ENCODE data around the gene ADAMTSL3.

ADAMTSL3 gene

DNA sequence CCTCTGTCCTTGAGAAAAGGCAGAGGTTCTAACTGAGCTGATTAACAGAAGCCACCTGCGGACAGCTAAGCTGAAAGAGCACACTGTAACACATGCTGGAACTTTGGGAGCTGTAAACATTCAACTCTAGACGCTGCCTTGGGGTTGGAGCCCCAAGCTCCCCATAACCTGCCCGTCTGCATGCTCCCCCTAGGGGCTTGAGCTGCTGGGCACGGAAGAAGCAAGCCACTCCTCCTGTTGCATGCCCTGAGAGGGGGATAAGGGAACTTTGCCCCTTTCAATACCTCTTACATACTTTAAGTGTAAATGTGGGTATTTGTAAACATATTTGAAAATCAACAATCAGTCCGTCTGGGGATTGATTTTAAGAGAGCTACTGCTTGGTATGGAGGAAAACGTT is 188.4 kb downstream of the ADAMTSL3 start:
- Histone ChIP-seq H3K4me3 (ENCODE audit: control insufficient read depth in 1 of 7, extremely low read depth in 1 of 7, insufficient read depth in 4 of 7, low read depth in 2 of 7, low read length in 6 of 7) (no peak overlapping the region), H3K27me3 (replicated peaks in 2 of 5; ENCODE audit: control insufficient read depth in 4 of 5, insufficient read depth in 5 of 5, low read length in 4 of 5) (peaks cover 0 to 3% (median 0%) of the 10 kb centered on the region in 5 experiments), H3K27ac (ENCODE audit: insufficient read depth in 1 of 2, low read depth in 1 of 2, low read length in 2 of 2, poor library complexity in 1 of 2, severe bottlenecking in 2 of 2) (no peak overlapping the region), H3K9me3 (ENCODE audit: control extremely low read depth in 1 of 5, control insufficient read depth in 4 of 5, insufficient read depth in 2 of 5, low read depth in 1 of 5, low read length in 4 of 5) (no peaks in the 10 kb centered on the region), H3K4me1 (ENCODE audit: control extremely low read depth in 1 of 4, control insufficient read depth in 4 of 4, insufficient read depth in 4 of 4, low read length in 3 of 4) (no peaks in the 10 kb centered on the region), H3K36me3 (ENCODE audit: control insufficient read depth in 4 of 4, insufficient read depth in 4 of 4, low read length in 3 of 4) (no peaks in the 10 kb centered on the region)
- 82% methylated on average over 4 of the region's 6 CpGs for WGBS (ENCODE audit: insufficient coverage)
- ChIA-PET CTCF (no interaction called here), POLR2A (no interaction called here)
- DNase-seq, result no peak

- Histone ChIP-seq H3K9me3 (ENCODE audit: control extremely low read depth in 1 of 5, control insufficient read depth in 4 of 5, insufficient read depth in 2 of 5, low read depth in 1 of 5, low read length in 4 of 5) (no peaks in the 10 kb centered on the region), H3K27ac (ENCODE audit: insufficient read depth in 1 of 2, low read depth in 1 of 2, low read length in 2 of 2, poor library complexity in 1 of 2, severe bottlenecking in 2 of 2) (no peak overlapping the region), H3K36me3 (ENCODE audit: control insufficient read depth in 4 of 4, insufficient read depth in 4 of 4, low read length in 3 of 4) (no peaks in the 10 kb centered on the region), H3K4me3 (ENCODE audit: control insufficient read depth in 1 of 7, extremely low read depth in 1 of 7, insufficient read depth in 4 of 7, low read depth in 2 of 7, low read length in 6 of 7) (no peak overlapping the region), H3K27me3 (replicated peaks in 2 of 5; ENCODE audit: control insufficient read depth in 4 of 5, insufficient read depth in 5 of 5, low read length in 4 of 5) (peaks cover 0 to 3% (median 0%) of the 10 kb centered on the region in 5 experiments), H3K4me1 (ENCODE audit: control extremely low read depth in 1 of 4, control insufficient read depth in 4 of 4, insufficient read depth in 4 of 4, low read length in 3 of 4) (no peaks in the 10 kb centered on the region)
- POLR2A ChIA-PET, result no interaction called here
- CTCF ChIA-PET, result interaction anchor here (1.1 kb wide), 1 partner anchor 9 kb away, joined by 3 read pairs; no protein-coding TSS in a partner anchor
- no peak for DNase-seq
- WGBS (ENCODE audit: insufficient coverage), result 100% methylated on average over 2 of the region's 3 CpGs
Observed at GRCh38 chr15:83843471-83843871, 189.5 kb downstream of the ADAMTSL3 start.

GRCh38 chr15:83844742-83845141 is 190.8 kb downstream of the ADAMTSL3 start:
- H3K4me3 ChIP-seq (ENCODE audit: control insufficient read depth in 1 of 7, extremely low read depth in 1 of 7, insufficient read depth in 4 of 7, low read depth in 2 of 7, low read length in 6 of 7), result no peak overlapping the region
- H3K27ac ChIP-seq (ENCODE audit: insufficient read depth in 1 of 2, low read depth in 1 of 2, low read length in 2 of 2, poor library complexity in 1 of 2, severe bottlenecking in 2 of 2), result no peak overlapping the region
- no peaks in the 10 kb centered on the region for H3K9me3 ChIP-seq (ENCODE audit: control extremely low read depth in 1 of 5, control insufficient read depth in 4 of 5, insufficient read depth in 2 of 5, low read depth in 1 of 5, low read length in 4 of 5)
- WGBS (ENCODE audit: insufficient coverage), result 96% methylated on average over 4 of the region's 7 CpGs
- H3K27me3 ChIP-seq (replicated peaks in 2 of 5; ENCODE audit: control insufficient read depth in 4 of 5, insufficient read depth in 5 of 5, low read length in 4 of 5), result peaks cover 0 to 3% (median 0%) of the 10 kb centered on the region in 5 experiments
- no peaks in the 10 kb centered on the region for H3K36me3 ChIP-seq (ENCODE audit: control insufficient read depth in 4 of 4, insufficient read depth in 4 of 4, low read length in 3 of 4)
- POLR2A ChIA-PET, result no interaction called here
- no peak for DNase-seq
- no peaks in the 10 kb centered on the region for H3K4me1 ChIP-seq (ENCODE audit: control extremely low read depth in 1 of 4, control insufficient read depth in 4 of 4, insufficient read depth in 4 of 4, low read length in 3 of 4)
- CTCF ChIA-PET, result no interaction called here

- H3K4me1 ChIP-seq (ENCODE audit: control extremely low read depth in 1 of 4, control insufficient read depth in 4 of 4, insufficient read depth in 4 of 4, low read length in 3 of 4), result no peaks in the 10 kb centered on the region
- 100% methylated on average over 1 of the region's 2 CpGs for WGBS (ENCODE audit: insufficient coverage)
- no peaks in the 10 kb centered on the region for H3K36me3 ChIP-seq (ENCODE audit: control insufficient read depth in 4 of 4, insufficient read depth in 4 of 4, low read length in 3 of 4)
- ChIA-PET POLR2A (no interaction called here), CTCF (no interaction called here)
- no peak overlapping the region for H3K27ac ChIP-seq (ENCODE audit: insufficient read depth in 1 of 2, low read depth in 1 of 2, low read length in 2 of 2, poor library complexity in 1 of 2, severe bottlenecking in 2 of 2)
- peaks cover 0 to 3% (median 0%) of the 10 kb centered on the region in 5 experiments for H3K27me3 ChIP-seq (replicated peaks in 2 of 5; ENCODE audit: control insufficient read depth in 4 of 5, insufficient read depth in 5 of 5, low read length in 4 of 5)
- no peaks in the 10 kb centered on the region for H3K9me3 ChIP-seq (ENCODE audit: control extremely low read depth in 1 of 5, control insufficient read depth in 4 of 5, insufficient read depth in 2 of 5, low read depth in 1 of 5, low read length in 4 of 5)
- no peak for DNase-seq
- H3K4me3 ChIP-seq (ENCODE audit: control insufficient read depth in 1 of 7, extremely low read depth in 1 of 7, insufficient read depth in 4 of 7, low read depth in 2 of 7, low read length in 6 of 7), result no peak overlapping the region
Observed at GRCh38 chr15:83845230-83845629, 191.3 kb downstream of the ADAMTSL3 start.

- Histone ChIP-seq H3K27ac (ENCODE audit: insufficient read depth in 1 of 2, low read depth in 1 of 2, low read length in 2 of 2, poor library complexity in 1 of 2, severe bottlenecking in 2 of 2) (no peak overlapping the region), H3K4me3 (ENCODE audit: control insufficient read depth in 1 of 7, extremely low read depth in 1 of 7, insufficient read depth in 4 of 7, low read depth in 2 of 7, low read length in 6 of 7) (no peak overlapping the region), H3K4me1 (ENCODE audit: control extremely low read depth in 1 of 4, control insufficient read depth in 4 of 4, insufficient read depth in 4 of 4, low read length in 3 of 4) (no peaks in the 10 kb centered on the region), H3K27me3 (replicated peaks in 2 of 5; ENCODE audit: control insufficient read depth in 4 of 5, insufficient read depth in 5 of 5, low read length in 4 of 5) (peaks cover 0 to 7% (median 0%) of the 10 kb centered on the region in 5 experiments), H3K36me3 (ENCODE audit: control insufficient read depth in 4 of 4, insufficient read depth in 4 of 4, low read length in 3 of 4) (no peaks in the 10 kb centered on the region), H3K9me3 (ENCODE audit: control extremely low read depth in 1 of 5, control insufficient read depth in 4 of 5, insufficient read depth in 2 of 5, low read depth in 1 of 5, low read length in 4 of 5) (no peaks in the 10 kb centered on the region)
- CTCF ChIA-PET, result no interaction called here
- no peak for DNase-seq
- POLR2A ChIA-PET, result no interaction called here
- 100% methylated on average over 3 of the region's 3 CpGs for WGBS (ENCODE audit: insufficient coverage)
Observed at GRCh38 chr15:83846847-83847246, 192.9 kb downstream of the ADAMTSL3 start.

- 100% methylated on average over 1 of the region's 2 CpGs for WGBS (ENCODE audit: insufficient coverage)
- no peak for DNase-seq
Observed at GRCh38 chr15:83848315-83849050, 194.6 kb downstream of the ADAMTSL3 start.

DNA sequence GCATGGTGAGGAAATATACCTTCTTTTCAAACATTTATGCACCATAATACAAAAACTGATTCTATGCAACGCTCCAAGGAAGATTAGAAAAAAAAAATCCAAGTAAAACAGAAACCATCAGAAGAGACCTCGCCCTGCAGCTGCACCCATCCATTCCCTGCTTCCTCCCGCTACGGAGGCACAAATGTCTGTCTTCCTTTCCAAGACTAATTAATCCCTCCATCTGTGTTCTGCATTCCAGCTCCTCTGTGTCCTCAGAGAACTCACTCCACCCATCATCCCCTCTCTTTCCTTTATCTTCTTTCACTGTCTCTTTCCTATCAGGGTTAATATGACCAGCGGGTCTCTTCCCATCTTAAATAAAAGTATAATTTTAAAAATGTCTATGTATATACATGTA is 196.1 kb downstream of the ADAMTSL3 start:
- POLR2A ChIA-PET, result no interaction called here
- Histone ChIP-seq H3K36me3 (ENCODE audit: control insufficient read depth in 4 of 4, insufficient read depth in 4 of 4, low read length in 3 of 4) (no peaks in the 10 kb centered on the region), H3K4me1 (ENCODE audit: control extremely low read depth in 1 of 4, control insufficient read depth in 4 of 4, insufficient read depth in 4 of 4, low read length in 3 of 4) (no peaks in the 10 kb centered on the region), H3K27ac (ENCODE audit: insufficient read depth in 1 of 2, low read depth in 1 of 2, low read length in 2 of 2, poor library complexity in 1 of 2, severe bottlenecking in 2 of 2) (no peak overlapping the region), H3K27me3 (replicated peaks in 2 of 5; ENCODE audit: control insufficient read depth in 4 of 5, insufficient read depth in 5 of 5, low read length in 4 of 5) (peaks cover 0 to 6% (median 0%) of the 10 kb centered on the region in 5 experiments), H3K4me3 (ENCODE audit: control insufficient read depth in 1 of 7, extremely low read depth in 1 of 7, insufficient read depth in 4 of 7, low read depth in 2 of 7, low read length in 6 of 7) (no peak overlapping the region), H3K9me3 (ENCODE audit: control extremely low read depth in 1 of 5, control insufficient read depth in 4 of 5, insufficient read depth in 2 of 5, low read depth in 1 of 5, low read length in 4 of 5) (no peaks in the 10 kb centered on the region)
- WGBS (ENCODE audit: insufficient coverage), result 92% methylated on average over 4 of the region's 5 CpGs
- DNase-seq, result no peak
- CTCF ChIA-PET, result interaction anchor here (1.2 kb wide), 1 partner anchor 25 kb away, joined by 3 read pairs; no protein-coding TSS in a partner anchor

More at GRCh38 chr15:83848315-83849050, 194.6 kb downstream of the ADAMTSL3 start:
- Histone ChIP-seq H3K9me3 (ENCODE audit: control extremely low read depth in 1 of 5, control insufficient read depth in 4 of 5, insufficient read depth in 2 of 5, low read depth in 1 of 5, low read length in 4 of 5) (no peaks in the 10 kb centered on the region), H3K4me3 (ENCODE audit: control insufficient read depth in 1 of 7, extremely low read depth in 1 of 7, insufficient read depth in 4 of 7, low read depth in 2 of 7, low read length in 6 of 7) (no peak overlapping the region), H3K27ac (ENCODE audit: insufficient read depth in 1 of 2, low read depth in 1 of 2, low read length in 2 of 2, poor library complexity in 1 of 2, severe bottlenecking in 2 of 2) (no peak overlapping the region), H3K27me3 (replicated peaks in 2 of 5; ENCODE audit: control insufficient read depth in 4 of 5, insufficient read depth in 5 of 5, low read length in 4 of 5) (peaks cover 0 to 6% (median 0%) of the 10 kb centered on the region in 5 experiments), H3K36me3 (ENCODE audit: control insufficient read depth in 4 of 4, insufficient read depth in 4 of 4, low read length in 3 of 4) (no peaks in the 10 kb centered on the region), H3K4me1 (ENCODE audit: control extremely low read depth in 1 of 4, control insufficient read depth in 4 of 4, insufficient read depth in 4 of 4, low read length in 3 of 4) (no peaks in the 10 kb centered on the region)
- CTCF ChIA-PET, result no interaction called here
- POLR2A ChIA-PET, result no interaction called here

Data from common myeloid progenitor, CD34-positive (primary cell).